Measurements from ENCODE around the gene TMSB15B. TPM values are rescaled to one million over a fixed set of nuclear protein-coding genes. Genes with fewer than 3 reads are reported as not detected.
A peak's percentile ranks its signal among the peaks of the same experiment; 100 is the strongest.
"Not testable (repeated sequence)": the region's sequence is repeated elsewhere in the genome, so short reads cannot be mapped to it uniquely, and the experiment has no call there.

TMSB15B gene
- total RNA-seq, 6 donors from 2014 or later: 1.0 to 4.9 (median 1.8) TPM

- 57 to 89% methylated on average over 1 of the region's 1 CpG for WGBS, 2 donors
- Histone ChIP-seq H3K4me3 (no peak overlapping the region), H3K27ac (no peak overlapping the region), H3K4me1 (no peaks in the 10 kb centered on the region), H3K36me3 (no peaks in the 10 kb centered on the region), H3K27me3 (no peaks in the 10 kb centered on the region), H3K9me3 (no peaks in the 10 kb centered on the region)
- no peak for TF ChIP-seq POLR2A (IDR thresholded peaks at IDR 0.05)
- TF ChIP-seq CTCF (IDR thresholded peaks at IDR 0.05): no peak
- TF ChIP-seq POLR2AphosphoS5 (IDR thresholded peaks at IDR 0.05): no peak
- TF ChIP-seq EP300 (IDR thresholded peaks at IDR 0.05): no peak
- DNase-seq (no peak), ATAC-seq (ENCODE audit: low FRiP score in 2 of 2) (no peak)
Observed at GRCh38 chrX:103949506-103949905, 12.9 kb upstream of the TMSB15B start.

- Histone ChIP-seq H3K4me1 (no peaks in the 10 kb centered on the region), H3K9me3 (no peaks in the 10 kb centered on the region), H3K27ac (no peak overlapping the region), H3K36me3 (no peaks in the 10 kb centered on the region), H3K4me3 (no peak overlapping the region), H3K27me3 (no peaks in the 10 kb centered on the region)
- no peak for TF ChIP-seq CTCF (IDR thresholded peaks at IDR 0.05)
- TF ChIP-seq POLR2AphosphoS5 (IDR thresholded peaks at IDR 0.05): no peak
- TF ChIP-seq POLR2A (IDR thresholded peaks at IDR 0.05): no peak
- no peak for TF ChIP-seq EP300 (IDR thresholded peaks at IDR 0.05)
- WGBS, 2 donors: 72% methylated on average over 4 of the region's 4 CpGs; no CpG with 5 or more reads in 1 of the 2 donors
- ATAC-seq (ENCODE audit: low FRiP score in 2 of 2) (no peak), DNase-seq (no peak)
Observed at GRCh38 chrX:103953353-103953752, 9.1 kb upstream of the TMSB15B start.

GRCh38 chrX:103954259-103954658 is 8.2 kb upstream of the TMSB15B start:
- Histone ChIP-seq H3K36me3 (no peaks in the 10 kb centered on the region), H3K27ac (no peak overlapping the region), H3K27me3 (no peaks in the 10 kb centered on the region), H3K4me3 (no peak overlapping the region), H3K4me1 (no peaks in the 10 kb centered on the region), H3K9me3 (no peaks in the 10 kb centered on the region)
- WGBS, 2 donors: 86% methylated on average over 6 of the region's 6 CpGs; no CpG with 5 or more reads in 1 of the 2 donors
- ATAC-seq (ENCODE audit: low FRiP score in 2 of 2): peak in 1 of 2 donors; percentile 30
- TF ChIP-seq POLR2AphosphoS5 (IDR thresholded peaks at IDR 0.05) (no peak), CTCF (IDR thresholded peaks at IDR 0.05) (no peak), POLR2A (IDR thresholded peaks at IDR 0.05) (no peak), EP300 (IDR thresholded peaks at IDR 0.05) (no peak)
- no peak for DNase-seq

GRCh38 chrX:103960599-103960998 is 1.8 kb upstream of the TMSB15B start:
- not testable (repeated sequence) for H3K27me3 ChIP-seq; H3K36me3 ChIP-seq; H3K9me3 ChIP-seq; H3K4me3 ChIP-seq; DNase-seq; H3K4me1 ChIP-seq; H3K27ac ChIP-seq; ATAC-seq (ENCODE audit: low FRiP score in 2 of 2)
- no CpG with 5 or more reads among the region's 6 CpGs for WGBS, 2 donors

- H3K27ac ChIP-seq, H3K4me3 ChIP-seq, H3K4me1 ChIP-seq, H3K9me3 ChIP-seq, DNase-seq, H3K36me3 ChIP-seq, H3K27me3 ChIP-seq: not testable (repeated sequence)
- ATAC-seq (ENCODE audit: low FRiP score in 2 of 2): peak in 1 of 2 donors; percentile 20
- WGBS, 2 donors: no CpG with 5 or more reads among the region's 13 CpGs
Observed at GRCh38 chrX:103983508-103983907, 21.1 kb downstream of the TMSB15B start.

GRCh38 chrX:103999234-103999633 is 36.8 kb downstream of the TMSB15B start:
- TF ChIP-seq POLR2AphosphoS5 (IDR thresholded peaks at IDR 0.05): no peak
- TF ChIP-seq POLR2A (IDR thresholded peaks at IDR 0.05): no peak
- no peak for TF ChIP-seq CTCF (IDR thresholded peaks at IDR 0.05)
- TF ChIP-seq EP300 (IDR thresholded peaks at IDR 0.05): no peak
- H3K4me1 ChIP-seq: no peaks in the 10 kb centered on the region
- H3K4me3 ChIP-seq: no peak overlapping the region
- no peaks in the 10 kb centered on the region for H3K36me3 ChIP-seq
- ATAC-seq (ENCODE audit: low FRiP score in 2 of 2) (no peak), DNase-seq (no peak)
- H3K27me3 ChIP-seq: no peaks in the 10 kb centered on the region
- H3K27ac ChIP-seq: no peak overlapping the region
- 43 to 51% methylated on average over 5 of the region's 5 CpGs for WGBS, 2 donors
- H3K9me3 ChIP-seq: no peaks in the 10 kb centered on the region

Data from upper lobe of left lung (tissue), 6 donors.